ENCODE measurements around the gene SH2D2A.

DNA sequence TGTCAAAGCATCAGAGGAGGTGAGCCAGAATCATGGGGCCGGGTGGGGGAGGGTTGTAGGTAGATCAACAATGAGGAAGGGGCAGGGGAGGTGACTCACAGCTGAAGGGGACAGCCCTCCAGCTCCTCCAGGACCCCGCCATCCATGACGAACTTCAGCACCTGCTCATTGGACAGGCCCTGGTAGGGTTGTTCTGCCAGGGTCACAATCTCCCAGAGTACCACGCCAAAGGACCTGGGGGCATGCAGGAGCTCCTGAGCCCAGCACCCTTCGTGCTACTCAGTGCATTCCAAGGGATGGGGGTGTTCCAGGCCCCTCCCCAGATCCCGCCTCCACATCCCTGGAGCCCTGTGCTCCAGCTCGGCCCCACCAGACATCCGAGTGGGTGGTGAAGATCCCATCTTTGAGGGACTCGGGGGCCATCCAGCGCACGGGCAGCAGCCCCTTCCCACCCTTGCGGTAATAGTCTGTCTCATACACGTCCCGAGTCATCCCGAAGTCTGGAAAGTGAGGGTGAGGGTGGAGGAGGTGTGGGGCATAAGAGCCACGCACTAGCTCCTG lies 24.7 kb upstream of the SH2D2A start:
- TF ChIP-seq, protein P1, sequence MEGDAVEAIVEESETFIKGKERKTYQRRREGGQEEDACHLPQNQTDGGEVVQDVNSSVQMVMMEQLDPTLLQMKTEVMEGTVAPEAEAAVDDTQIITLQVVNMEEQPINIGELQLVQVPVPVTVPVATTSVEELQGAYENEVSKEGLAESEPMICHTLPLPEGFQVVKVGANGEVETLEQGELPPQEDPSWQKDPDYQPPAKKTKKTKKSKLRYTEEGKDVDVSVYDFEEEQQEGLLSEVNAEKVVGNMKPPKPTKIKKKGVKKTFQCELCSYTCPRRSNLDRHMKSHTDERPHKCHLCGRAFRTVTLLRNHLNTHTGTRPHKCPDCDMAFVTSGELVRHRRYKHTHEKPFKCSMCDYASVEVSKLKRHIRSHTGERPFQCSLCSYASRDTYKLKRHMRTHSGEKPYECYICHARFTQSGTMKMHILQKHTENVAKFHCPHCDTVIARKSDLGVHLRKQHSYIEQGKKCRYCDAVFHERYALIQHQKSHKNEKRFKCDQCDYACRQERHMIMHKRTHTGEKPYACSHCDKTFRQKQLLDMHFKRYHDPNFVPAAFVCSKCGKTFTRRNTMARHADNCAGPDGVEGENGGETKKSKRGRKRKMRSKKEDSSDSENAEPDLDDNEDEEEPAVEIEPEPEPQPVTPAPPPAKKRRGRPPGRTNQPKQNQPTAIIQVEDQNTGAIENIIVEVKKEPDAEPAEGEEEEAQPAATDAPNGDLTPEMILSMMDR (IDR thresholded peaks at IDR 0.05) = no peak
- TF ChIP-seq RCOR1 (IDR thresholded peaks at IDR 0.05; ENCODE audit: low read length) = no peak
- TF ChIP-seq EZH2phosphoT487 (IDR thresholded peaks at IDR 0.05; ENCODE audit: borderline replicate concordance, low read depth) = no peak
- TF ChIP-seq, protein P2, sequence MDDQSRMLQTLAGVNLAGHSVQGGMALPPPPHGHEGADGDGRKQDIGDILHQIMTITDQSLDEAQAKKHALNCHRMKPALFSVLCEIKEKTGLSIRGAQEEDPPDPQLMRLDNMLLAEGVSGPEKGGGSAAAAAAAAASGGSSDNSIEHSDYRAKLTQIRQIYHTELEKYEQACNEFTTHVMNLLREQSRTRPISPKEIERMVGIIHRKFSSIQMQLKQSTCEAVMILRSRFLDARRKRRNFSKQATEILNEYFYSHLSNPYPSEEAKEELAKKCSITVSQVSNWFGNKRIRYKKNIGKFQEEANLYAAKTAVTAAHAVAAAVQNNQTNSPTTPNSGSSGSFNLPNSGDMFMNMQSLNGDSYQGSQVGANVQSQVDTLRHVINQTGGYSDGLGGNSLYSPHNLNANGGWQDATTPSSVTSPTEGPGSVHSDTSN (IDR thresholded peaks at IDR 0.05) = no peak
- TF ChIP-seq RAD21 (IDR thresholded peaks at IDR 0.05; ENCODE audit: low read length) = no peak
- TF ChIP-seq, protein P3, sequence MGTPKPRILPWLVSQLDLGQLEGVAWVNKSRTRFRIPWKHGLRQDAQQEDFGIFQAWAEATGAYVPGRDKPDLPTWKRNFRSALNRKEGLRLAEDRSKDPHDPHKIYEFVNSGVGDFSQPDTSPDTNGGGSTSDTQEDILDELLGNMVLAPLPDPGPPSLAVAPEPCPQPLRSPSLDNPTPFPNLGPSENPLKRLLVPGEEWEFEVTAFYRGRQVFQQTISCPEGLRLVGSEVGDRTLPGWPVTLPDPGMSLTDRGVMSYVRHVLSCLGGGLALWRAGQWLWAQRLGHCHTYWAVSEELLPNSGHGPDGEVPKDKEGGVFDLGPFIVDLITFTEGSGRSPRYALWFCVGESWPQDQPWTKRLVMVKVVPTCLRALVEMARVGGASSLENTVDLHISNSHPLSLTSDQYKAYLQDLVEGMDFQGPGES (IDR thresholded peaks at IDR 0.05; ENCODE audit: low read depth, low read length) = no peak
